Activated CD8-positive, alpha-beta T cell treated with anti-CD3 and anti-CD28 coated beads, Interleukin-2, amount 10 ng/mL, durations not matched to agents 7 days and 5 days (primary cell): ENCODE measurements around the gene DUSP22. TPM values are rescaled to one million over a fixed set of nuclear protein-coding genes. Genes with fewer than 3 reads are reported as not detected.
"Not testable (repeated sequence)": the region's sequence is repeated elsewhere in the genome, so short reads cannot be mapped to it uniquely, and the experiment has no call there.

Source experiments
- ATAC-seq: fragments of 150-1000 bp; cut with Tn5 transposase; one replicate; pipeline ENCODE4 v1.10.0; 2021; ENCODE audit warnings: moderate library complexity
- CTCF ChIA-PET: fragments of 350-600 bp; sonication (Branson Sonifier 250); formaldehyde crosslinking; loops from one replicate; lab custom pipeline; 2021; ENCODE audit warnings: antibody characterized with exemption; lab: Charles Lee
- POLR2A ChIA-PET: fragments of 350-600 bp; sonication (Branson Sonifier 250); formaldehyde crosslinking; loops from one replicate; lab custom pipeline; 2021; ENCODE audit warnings: antibody characterized with exemption; lab: Charles Lee
- DNase-seq: peaks from one replicate; pipeline ENCODE4 v3.0.0-alpha.2; 2020
- H3K27ac Mint-ChIP-seq: one replicate; pipeline ENCODE4 v1.8.0; 2021; ENCODE audit warnings: mild to moderate bottlenecking, mixed read lengths
- H3K27me3 Mint-ChIP-seq: one replicate; pipeline ENCODE4 v1.8.0; 2021; ENCODE audit warnings: low read depth, mixed read lengths
- H3K36me3 Mint-ChIP-seq: one replicate; pipeline ENCODE4 v1.8.0; 2021; ENCODE audit warnings: low read depth, mixed read lengths
- H3K4me1 Mint-ChIP-seq: one replicate; pipeline ENCODE4 v1.8.0; 2021; ENCODE audit warnings: low read depth, mixed read lengths
- H3K4me3 Mint-ChIP-seq: one replicate; pipeline ENCODE4 v1.8.0; 2021; ENCODE audit warnings: mild to moderate bottlenecking, mixed read lengths
- H3K9me3 Mint-ChIP-seq: one replicate; pipeline ENCODE4 v1.8.0; 2022; ENCODE audit warnings: mixed read lengths; ENCODE audit not compliant: insufficient read depth
- total RNA-seq, 2 experiments: library from RNA; stranded (reverse); gene quantifications; one replicate each; pipeline ENCODE4 v1.2.3, GENCODE V29; 2021

Gene DUSP22
- total RNA-seq, 2 experiments from 2014 or later, result 32.6 to 33.2 TPM

- peaks cover 6% of the 10 kb centered on the region for H3K36me3 Mint-ChIP-seq
Observed at GRCh38 chr6:322259-322930, 30.1 kb downstream of the DUSP22 start.

GRCh38 chr6:322940-323729, 30.8 kb downstream of the DUSP22 start:
- no peak overlapping the region for H3K4me3 Mint-ChIP-seq
- H3K36me3 Mint-ChIP-seq, result peaks cover 6% of the 10 kb centered on the region
- ChIA-PET POLR2A (no interaction called here), CTCF (interaction anchor here (1.1 to 2.4 kb wide), 4 partner anchors 9 to 101 kb away, joined by 3 to 14 read pairs (median 8); no protein-coding TSS in a partner anchor)
- peaks cover 6% of the 10 kb centered on the region for H3K4me1 Mint-ChIP-seq
- H3K27me3 Mint-ChIP-seq, result no peaks in the 10 kb centered on the region
- DNase-seq, result no peak
- no peaks in the 10 kb centered on the region for H3K9me3 Mint-ChIP-seq
- H3K27ac Mint-ChIP-seq, result peak overlapping the region; percentile 23
- no peak for ATAC-seq

More at GRCh38 chr6:322259-322930, 30.1 kb downstream of the DUSP22 start:
- H3K9me3 Mint-ChIP-seq, result no peaks in the 10 kb centered on the region
- DNase-seq, result no peak
- no peaks in the 10 kb centered on the region for H3K27me3 Mint-ChIP-seq
- no peak overlapping the region for H3K27ac Mint-ChIP-seq
- POLR2A ChIA-PET, result interaction anchor here (1.1 kb wide), 1 partner anchor 30 kb away, joined by 3 read pairs; the partner anchor contains the start of gene DUSP22
- H3K4me1 Mint-ChIP-seq, result peaks cover 10% of the 10 kb centered on the region
- CTCF ChIA-PET, result interaction anchor here (1.1 to 2.4 kb wide), 4 partner anchors 9 to 100 kb away, joined by 3 to 14 read pairs (median 8); no protein-coding TSS in a partner anchor
- no peak overlapping the region for H3K4me3 Mint-ChIP-seq
- no peak for ATAC-seq

- H3K36me3 Mint-ChIP-seq, result peaks cover 6% of the 10 kb centered on the region
- no peak overlapping the region for H3K4me3 Mint-ChIP-seq
- no peaks in the 10 kb centered on the region for H3K9me3 Mint-ChIP-seq
- H3K27me3 Mint-ChIP-seq, result no peaks in the 10 kb centered on the region
- CTCF ChIA-PET, result no interaction called here
- POLR2A ChIA-PET, result no interaction called here
- H3K4me1 Mint-ChIP-seq, result peaks cover 6% of the 10 kb centered on the region
- no peak overlapping the region for H3K27ac Mint-ChIP-seq
- no peak for ATAC-seq
- DNase-seq, result no peak
Observed at GRCh38 chr6:323730-324088, 31.4 kb downstream of the DUSP22 start.

- Mint-ChIP-seq H3K27ac (no peak overlapping the region), H3K9me3 (no peaks in the 10 kb centered on the region), H3K36me3 (peaks cover 4% of the 10 kb centered on the region), H3K4me1 (peaks cover 4% of the 10 kb centered on the region), H3K4me3 (no peak overlapping the region), H3K27me3 (no peaks in the 10 kb centered on the region)
- ATAC-seq (no peak), DNase-seq (no peak)
- POLR2A ChIA-PET, result no interaction called here
- CTCF ChIA-PET, result no interaction called here
Observed at GRCh38 chr6:324116-324728, 31.9 kb downstream of the DUSP22 start.

- H3K27me3 Mint-ChIP-seq, result no peaks in the 10 kb centered on the region
- ChIA-PET POLR2A (no interaction called here), CTCF (no interaction called here)
- no peaks in the 10 kb centered on the region for H3K9me3 Mint-ChIP-seq
- peaks cover 2% of the 10 kb centered on the region for H3K36me3 Mint-ChIP-seq
- no peak for ATAC-seq
- no peaks in the 10 kb centered on the region for H3K4me1 Mint-ChIP-seq
- no peak overlapping the region for H3K4me3 Mint-ChIP-seq
- no peak overlapping the region for H3K27ac Mint-ChIP-seq
- no peak for DNase-seq
Observed at GRCh38 chr6:324729-325125, 32.4 kb downstream of the DUSP22 start.

GRCh38 chr6:325161-325860, 33.0 kb downstream of the DUSP22 start:
- DNase-seq, H3K4me1 Mint-ChIP-seq, H3K9me3 Mint-ChIP-seq, ATAC-seq, H3K4me3 Mint-ChIP-seq, POLR2A ChIA-PET, H3K36me3 Mint-ChIP-seq, H3K27me3 Mint-ChIP-seq, CTCF ChIA-PET, H3K27ac Mint-ChIP-seq: not testable (repeated sequence)

GRCh38 chr6:326066-326465, 33.8 kb downstream of the DUSP22 start:
- H3K36me3 Mint-ChIP-seq, H3K27me3 Mint-ChIP-seq, ATAC-seq, DNase-seq, H3K9me3 Mint-ChIP-seq, H3K4me3 Mint-ChIP-seq, POLR2A ChIA-PET, H3K4me1 Mint-ChIP-seq, H3K27ac Mint-ChIP-seq, CTCF ChIA-PET: not testable (repeated sequence)

GRCh38 chr6:326896-327537, 34.7 kb downstream of the DUSP22 start:
- Mint-ChIP-seq H3K27ac (no peak overlapping the region), H3K4me1 (no peaks in the 10 kb centered on the region), H3K36me3 (peaks cover 2% of the 10 kb centered on the region), H3K27me3 (no peaks in the 10 kb centered on the region), H3K9me3 (no peaks in the 10 kb centered on the region), H3K4me3 (no peak overlapping the region)
- ChIA-PET CTCF (interaction anchor here (2.3 kb wide), 1 partner anchor 14 kb away, joined by 7 read pairs; no protein-coding TSS in a partner anchor), POLR2A (interaction anchor here (1.3 kb wide), 1 partner anchor 11 kb away, joined by 4 read pairs; no protein-coding TSS in a partner anchor)
- no peak for ATAC-seq
- DNase-seq, result no peak

- Mint-ChIP-seq H3K36me3 (peaks cover 2% of the 10 kb centered on the region), H3K4me1 (no peaks in the 10 kb centered on the region), H3K4me3 (no peak overlapping the region), H3K27me3 (no peaks in the 10 kb centered on the region), H3K9me3 (no peaks in the 10 kb centered on the region), H3K27ac (peak overlapping the region; percentile 39)
- CTCF ChIA-PET, result interaction anchor here (1.4 to 2.3 kb wide), 2 partner anchors 12 to 15 kb away, joined by 3 to 7 read pairs; no protein-coding TSS in a partner anchor
- no peak for ATAC-seq
- POLR2A ChIA-PET, result interaction anchor here (1.3 kb wide), 1 partner anchor 11 kb away, joined by 4 read pairs; no protein-coding TSS in a partner anchor
- no peak for DNase-seq
Observed at GRCh38 chr6:327538-328116, 35.3 kb downstream of the DUSP22 start.

- peaks cover 2% of the 10 kb centered on the region for H3K36me3 Mint-ChIP-seq
Observed at GRCh38 chr6:328136-328670, 35.9 kb downstream of the DUSP22 start.

More at GRCh38 chr6:328136-328670, 35.9 kb downstream of the DUSP22 start:
- no peak for DNase-seq
- Mint-ChIP-seq H3K27me3 (no peaks in the 10 kb centered on the region), H3K4me1 (no peaks in the 10 kb centered on the region), H3K27ac (peak overlapping the region; percentile 39), H3K9me3 (no peaks in the 10 kb centered on the region), H3K4me3 (no peak overlapping the region)
- POLR2A ChIA-PET, result interaction anchor here (1.0 to 1.3 kb wide), 2 partner anchors 10 to 64 kb away, joined by 4 read pairs; no protein-coding TSS in a partner anchor
- ATAC-seq, result no peak
- CTCF ChIA-PET, result interaction anchor here (1.4 to 2.3 kb wide), 2 partner anchors 12 to 15 kb away, joined by 3 to 7 read pairs; no protein-coding TSS in a partner anchor
